Left lung (tissue), 10 donors: ENCODE data around the gene CPNE1. TPM values are rescaled to one million over a fixed set of nuclear protein-coding genes. Genes with fewer than 3 reads are reported as not detected.

Experiments
- ATAC-seq: fragments of 200-7000 bp; cut with Tn5 transposase; one replicate; pipeline ENCODE4 v1.9.1; 2020; ENCODE audit warnings: moderate library complexity
- DNase-seq, 4 donors: peaks; one replicate each; pipeline ENCODE4 v3.0.0-alpha.2; 2013 to 2020
- H3K27ac ChIP-seq, 2 donors: fragments of 200-600 bp; sonication (generic) in 1 of 2; one replicate each; pipeline versions ENCODE4 v1.5.0 to v1.8.0; 2020 to 2021
- H3K27me3 ChIP-seq, 2 donors: fragments of 200-600 bp; sonication (generic) in 1 of 2; one replicate each; pipeline versions ENCODE4 v1.5.0 to v1.8.0; 2020 to 2021
- H3K36me3 ChIP-seq, 2 donors: fragments of 200-600 bp; sonication (generic) in 1 of 2; one replicate each; pipeline versions ENCODE4 v1.5.0 to v1.8.0; 2020 to 2021
- H3K4me1 ChIP-seq, 2 donors: fragments of 200-600 bp; one replicate each; pipeline ENCODE4 v1.8.0; 2021
- H3K4me3 ChIP-seq, 2 donors: fragments of 200-600 bp; sonication (generic) in 1 of 2; one replicate each; pipeline versions ENCODE4 v1.5.0 to v1.8.0; 2020 to 2021; ENCODE audit warnings: mild to moderate bottlenecking in 1 of 2
- H3K9me3 ChIP-seq, 2 donors: fragments of 200-600 bp; sonication (generic) in 1 of 2; one replicate each; pipeline versions ENCODE4 v1.5.0 to v1.8.0; 2020 to 2021
- intact Hi-C, 2 donors: fragments of 100-400 bp; cut with DNase I; formaldehyde crosslinking; loops; one replicate each; pipeline versions ENCODE4 v1.11.2 to v1.14.2; 2022
- polyA plus RNA-seq, 6 donors: library from polyadenylated mRNA; unstranded; fragments of 120-200 nt; gene quantifications; one replicate each; pipeline ENCODE4 v1.2.1, GENCODE V29; 2013; ENCODE audit not compliant: insufficient read length in 6 of 6
- total RNA-seq, 2 donors: library from RNA; stranded (reverse); fragmentation: NEBNext Ultra II Directional; extraction: Animal tissue kit (Norgen Biotek cat#: 25700); gene quantifications; one replicate each; pipeline ENCODE4 v1.2.1, GENCODE V29; 2021
- TF ChIP-seq, protein P1 (sequence below), 2 donors: fragments of 200-600 bp; sonication (generic) in 1 of 2; IDR thresholded peaks; one replicate each; pipeline versions ENCODE4 v1.5.0 to v1.8.0; 2021; ENCODE audit warnings: antibody characterized with exemption in 2 of 2
- donor health status: DM: no; HTN: yes; CAD: no.
- donor health status: DM: no; HTN: no; CAD: no.

Gene CPNE1
- total and polyA plus RNA-seq, 8 donors, result 149 to 272 (median 200) TPM

- Histone ChIP-seq H3K27me3 (no peaks in the 10 kb centered on the region), H3K9me3 (no peaks in the 10 kb centered on the region), H3K4me3 (no peak overlapping the region), H3K27ac (peak overlapping the region in 1 of 2 donors; percentile 4), H3K36me3 (peaks cover 0 to 7% of the 10 kb centered on the region in 2 donors), H3K4me1 (peaks cover 43 to 70% of the 10 kb centered on the region in 2 donors)
- intact Hi-C loops, result no loop called here
- ATAC-seq, result no peak
- TF ChIP-seq, protein P1, sequence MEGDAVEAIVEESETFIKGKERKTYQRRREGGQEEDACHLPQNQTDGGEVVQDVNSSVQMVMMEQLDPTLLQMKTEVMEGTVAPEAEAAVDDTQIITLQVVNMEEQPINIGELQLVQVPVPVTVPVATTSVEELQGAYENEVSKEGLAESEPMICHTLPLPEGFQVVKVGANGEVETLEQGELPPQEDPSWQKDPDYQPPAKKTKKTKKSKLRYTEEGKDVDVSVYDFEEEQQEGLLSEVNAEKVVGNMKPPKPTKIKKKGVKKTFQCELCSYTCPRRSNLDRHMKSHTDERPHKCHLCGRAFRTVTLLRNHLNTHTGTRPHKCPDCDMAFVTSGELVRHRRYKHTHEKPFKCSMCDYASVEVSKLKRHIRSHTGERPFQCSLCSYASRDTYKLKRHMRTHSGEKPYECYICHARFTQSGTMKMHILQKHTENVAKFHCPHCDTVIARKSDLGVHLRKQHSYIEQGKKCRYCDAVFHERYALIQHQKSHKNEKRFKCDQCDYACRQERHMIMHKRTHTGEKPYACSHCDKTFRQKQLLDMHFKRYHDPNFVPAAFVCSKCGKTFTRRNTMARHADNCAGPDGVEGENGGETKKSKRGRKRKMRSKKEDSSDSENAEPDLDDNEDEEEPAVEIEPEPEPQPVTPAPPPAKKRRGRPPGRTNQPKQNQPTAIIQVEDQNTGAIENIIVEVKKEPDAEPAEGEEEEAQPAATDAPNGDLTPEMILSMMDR (IDR thresholded peaks at IDR 0.05), result no peak
- DNase-seq, result no peak
Measured at GRCh38 chr20:35660122-35660937, 4.4 kb downstream of the CPNE1 start.

GRCh38 chr20:35657271-35657670 lies 7.4 kb downstream of the CPNE1 start:
- H3K36me3 ChIP-seq, result peaks cover 3 to 38% of the 10 kb centered on the region in 2 donors
- TF ChIP-seq, protein P1 (IDR thresholded peaks at IDR 0.05), result no peak
- intact Hi-C loops, result no loop called here
- H3K4me1 ChIP-seq, result peaks cover 31 to 56% of the 10 kb centered on the region in 2 donors
- DNase-seq, result peak in 1 of 4 donors; percentile 16
- peak; percentile 69 for ATAC-seq
- no peak overlapping the region for H3K4me3 ChIP-seq
- no peak overlapping the region for H3K27ac ChIP-seq
- no peaks in the 10 kb centered on the region for H3K27me3 ChIP-seq
- no peaks in the 10 kb centered on the region for H3K9me3 ChIP-seq

GRCh38 chr20:35654415-35654814 lies 10.3 kb downstream of the CPNE1 start:
- TF ChIP-seq, protein P1 (IDR thresholded peaks at IDR 0.05), result no peak
- DNase-seq, result no peak
- H3K4me3 ChIP-seq, result no peak overlapping the region

GRCh38 chr20:35653893-35654292 lies 10.8 kb downstream of the CPNE1 start:
- ATAC-seq, result no peak
- no peaks in the 10 kb centered on the region for H3K9me3 ChIP-seq
- H3K27ac ChIP-seq, result no peak overlapping the region
- no peak for DNase-seq
- no peaks in the 10 kb centered on the region for H3K27me3 ChIP-seq
- peaks cover 16 to 43% of the 10 kb centered on the region in 2 donors for H3K4me1 ChIP-seq
- intact Hi-C loops, result no loop called here
- H3K36me3 ChIP-seq, result peaks cover 3 to 42% of the 10 kb centered on the region in 2 donors
- no peak overlapping the region for H3K4me3 ChIP-seq
- TF ChIP-seq, protein P1 (IDR thresholded peaks at IDR 0.05), result no peak

More at GRCh38 chr20:35654415-35654814, 10.3 kb downstream of the CPNE1 start:
- ATAC-seq, result no peak
- Histone ChIP-seq H3K27ac (no peak overlapping the region), H3K36me3 (peaks cover 3 to 42% of the 10 kb centered on the region in 2 donors), H3K27me3 (no peaks in the 10 kb centered on the region), H3K9me3 (no peaks in the 10 kb centered on the region), H3K4me1 (peaks cover 12 to 43% of the 10 kb centered on the region in 2 donors)
- intact Hi-C loops, result no loop called here

GRCh38 chr20:35653430-35653734 lies 11.3 kb downstream of the CPNE1 start:
- ATAC-seq (no peak), DNase-seq (no peak)
- Histone ChIP-seq H3K4me1 (peaks cover 19 to 44% of the 10 kb centered on the region in 2 donors), H3K4me3 (no peak overlapping the region), H3K36me3 (peaks cover 3 to 42% of the 10 kb centered on the region in 2 donors), H3K27me3 (no peaks in the 10 kb centered on the region), H3K9me3 (no peaks in the 10 kb centered on the region), H3K27ac (no peak overlapping the region)
- TF ChIP-seq, protein P1 (IDR thresholded peaks at IDR 0.05), result no peak
- intact Hi-C loops, result no loop called here
